K562 (cell line): Measurements from ENCODE around the gene SLC5A11. TPM values are rescaled to one million over a fixed set of nuclear protein-coding genes. Genes with fewer than 3 reads are reported as not detected.

ENCODE experiments used
- BCLAF1 ChIP-seq, 2 experiments: fragments of 450-650 bp in 1 of 2; IDR thresholded peaks; 2 replicates each; pipeline ENCODE4 v1.6.1; 2011 to 2017; ENCODE audit warnings: low read depth in 2 of 2, antibody characterized with exemption in 1 of 2, borderline replicate concordance in 1 of 2, low read length in 1 of 2, mild to moderate bottlenecking in 1 of 2, mixed read lengths in 1 of 2; ENCODE audit not compliant: control insufficient read depth in 1 of 2
- EP400 ChIP-seq: fragments of 450-650 bp; IDR thresholded peaks from 2 replicates; pipeline ENCODE4 v1.6.1; 2017; ENCODE audit warnings: antibody characterized with exemption, mild to moderate bottlenecking, moderate library complexity
- GTF2F1 ChIP-seq: IDR thresholded peaks from 2 replicates; pipeline ENCODE4 v1.6.1; 2011; ENCODE audit warnings: low read depth, low read length, improper control_type of control experiment
- HES1 ChIP-seq: fragments of 450-650 bp; IDR thresholded peaks from 2 replicates; pipeline ENCODE4 v1.6.1; 2016; ENCODE audit warnings: low read depth, mild to moderate bottlenecking, moderate library complexity
- POLR2G ChIP-seq: fragments of 200-400 bp; formaldehyde crosslinking; IDR thresholded peaks from 2 replicates; pipeline ENCODE4 v1.6.1; 2017; ENCODE audit warnings: low read depth, mild to moderate bottlenecking, antibody characterized with exemption, low read length, moderate library complexity
- RBBP5 ChIP-seq: fragments of 200-600 bp; sonication (generic); IDR thresholded peaks from 2 replicates; pipeline ENCODE4 v1.6.1; 2012; ENCODE audit warnings: borderline replicate concordance, mild to moderate bottlenecking, low read length, control low read depth, inconsistent platforms; ENCODE audit not compliant: insufficient read depth, poor library complexity, severe bottlenecking
- TCF15 ChIP-seq: fragments of 250-450 bp; sonication (Bioruptor Pico); IDR thresholded peaks from 2 replicates; pipeline ENCODE4 v1.8.0; 2022; ENCODE audit warnings: moderate library complexity, mild to moderate bottlenecking, inconsistent platforms
- XRCC3 ChIP-seq: fragments of 450-650 bp; IDR thresholded peaks from 2 replicates; pipeline ENCODE4 v1.6.1; 2017; ENCODE audit warnings: mild to moderate bottlenecking, moderate library complexity
- ZBTB2 ChIP-seq: fragments of 450-650 bp; IDR thresholded peaks from 2 replicates; pipeline ENCODE4 v1.6.1; 2016; ENCODE audit warnings: antibody characterized with exemption
- ZNF407 ChIP-seq: fragments of 450-650 bp; IDR thresholded peaks from 2 replicates; pipeline ENCODE4 v1.6.1; 2016; ENCODE audit warnings: low read depth
- ZSCAN29 ChIP-seq: fragments of 450-650 bp; IDR thresholded peaks from 2 replicates; pipeline ENCODE4 v1.6.1; 2017
- polyA plus RNA-seq, 8 experiments: library from polyadenylated mRNA; depleted of rRNA in 4 of 8; stranded (reverse) in 5 of 8; unstranded in 3 of 8; fragments of >200 nt; fragmentation: Nextera tagmentation in 2 of 8; fragmentation: Illumina TruSeq in 1 of 8; extraction: Ambion mirVana in 2 of 8; extraction: Trizol in 1 of 8; gene quantifications; 2 replicates each; pipeline versions ENCODE4 v1.2.1 to v1.2.3, GENCODE V29; 2011 to 2014; ENCODE audit warnings: inconsistent platforms in 1 of 8, missing spikeins in 1 of 8
- total RNA-seq, 7 experiments: library from RNA; depleted of rRNA in 6 of 7; stranded (reverse); fragments of >200 nt in 6 of 7; fragmentation: Illumina TruSeq in 2 of 7; extraction: Trizol in 2 of 7; gene quantifications; 2 replicates each; pipeline versions ENCODE4 v1.2.1 to v1.2.3, GENCODE V29; 2011 to 2021; ENCODE audit warnings: low replicate concordance in 1 of 7

Gene SLC5A11
- total and polyA plus RNA-seq, 9 of the 15 experiments (the other 6 are each of a cell fraction or from before 2014, with no cell fraction given): 0.04 to 0.25 (median 0.11) TPM; not detected in 3

- TF ChIP-seq BCLAF1 (IDR thresholded peaks at IDR 0.05; ENCODE audit: borderline replicate concordance in 1 of 2, control insufficient read depth in 1 of 2, low read depth in 2 of 2, low read length in 1 of 2) (no peak), ZBTB2 (no peak), TCF15 (CRISPR knock-in tag) (no peak), EP400 (peak; percentile 51; the same call in 1 of the 2 replicates), HES1 (no peak), GTF2F1 (no peak), RBBP5 (no peak), POLR2G (no peak), ZNF407 (no peak), ZSCAN29 (no peak), XRCC3 (no peak)
Measured at GRCh38 chr16:24844101-24845030, 1.4 kb upstream of the SLC5A11 start (continued).
